Raji (cell line): ENCODE data around the gene FHL5.

ENCODE experiments used
- POLR2A ChIP-seq: IDR thresholded peaks from 2 replicates; pipeline ENCODE4 v1.6.1; 2011; ENCODE audit warnings: low read depth, low read length, control low read depth; ENCODE audit not compliant: insufficient read depth

Gene FHL5

DNA sequence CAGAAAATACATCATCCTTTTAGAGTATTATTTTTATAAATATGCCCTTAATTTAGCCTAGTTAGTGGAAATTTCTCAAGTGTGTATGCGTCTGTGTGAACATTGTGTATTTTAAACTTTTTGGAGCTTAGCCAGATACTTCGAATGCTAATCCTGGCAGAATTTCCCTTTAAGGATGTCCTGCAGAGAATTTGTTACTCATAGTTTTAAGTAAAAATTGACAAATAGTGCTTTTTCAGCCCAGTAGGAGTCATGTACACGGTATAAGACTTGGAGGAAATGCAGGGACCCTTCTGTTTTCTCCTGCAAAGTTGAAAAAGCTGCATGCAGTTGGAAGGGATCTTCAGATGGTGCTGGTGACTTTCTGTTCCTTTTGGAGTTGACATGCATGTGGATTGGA lies at the start of gene FHL5:
Gene FHL5, plus strand, starts transcription at position 243 of the 400 bp plus-strand sequence. CDS start 40,486 bp downstream, outside the sequence.
- TF ChIP-seq POLR2A: no peak

GRCh38 chr6:96520171-96521115 lies 42.5 kb upstream of the FHL5 start:
- no peak for TF ChIP-seq POLR2A

- TF ChIP-seq POLR2A: no peak
These were observed 41.7 kb upstream of the FHL5 start for GRCh38 chr6:96521306-96521643.

DNA sequence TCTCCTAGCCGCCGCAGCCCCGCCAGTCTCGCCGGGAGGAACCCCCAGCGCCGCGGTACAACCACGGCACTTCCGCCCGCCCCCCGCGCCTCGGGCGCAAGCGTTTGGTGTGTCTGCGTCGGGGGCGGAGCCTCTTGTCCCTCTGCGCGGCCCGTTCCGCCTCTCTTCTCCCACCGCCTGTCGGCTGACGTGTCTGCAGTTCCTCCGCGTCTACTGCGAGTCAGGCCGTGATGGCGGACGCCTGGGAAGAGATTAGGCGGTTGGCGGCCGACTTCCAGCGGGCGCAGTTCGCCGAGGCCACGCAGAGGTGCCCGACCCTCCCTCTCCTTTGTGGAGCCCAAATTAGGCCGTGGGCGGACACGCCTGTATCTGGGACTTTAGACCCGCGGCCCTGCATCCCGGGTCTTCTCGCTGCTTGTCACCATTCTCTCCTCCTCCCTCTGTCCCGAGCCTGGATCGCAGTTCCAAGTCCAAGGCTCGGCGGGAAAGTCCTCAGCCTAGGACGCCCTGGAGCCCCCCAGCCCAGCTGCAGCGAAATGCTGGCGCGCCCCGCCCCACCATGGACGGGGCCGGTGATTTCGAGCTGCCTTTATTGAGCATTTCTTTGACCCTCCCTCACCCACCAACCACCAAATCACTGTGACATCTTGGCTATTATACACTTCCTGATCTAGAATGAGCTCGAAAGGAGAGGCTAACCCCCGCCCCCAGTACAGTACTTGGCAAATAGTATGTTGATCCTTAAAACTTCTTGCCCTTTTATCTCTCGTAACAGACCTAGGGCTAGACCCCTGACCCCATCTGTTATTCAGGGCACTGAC lies 41.1 kb upstream of the FHL5 start, which contains the start of gene UFL1:
Gene UFL1, plus strand, starts transcription at position 163 of the 821 bp plus-strand sequence. Its CDS starts 68 bp downstream, at position 231.
- TF ChIP-seq POLR2A: peak; percentile 98

GRCh38 chr6:96522465-96523009 lies 40.4 kb upstream of the FHL5 start:
- no peak for TF ChIP-seq POLR2A

DNA sequence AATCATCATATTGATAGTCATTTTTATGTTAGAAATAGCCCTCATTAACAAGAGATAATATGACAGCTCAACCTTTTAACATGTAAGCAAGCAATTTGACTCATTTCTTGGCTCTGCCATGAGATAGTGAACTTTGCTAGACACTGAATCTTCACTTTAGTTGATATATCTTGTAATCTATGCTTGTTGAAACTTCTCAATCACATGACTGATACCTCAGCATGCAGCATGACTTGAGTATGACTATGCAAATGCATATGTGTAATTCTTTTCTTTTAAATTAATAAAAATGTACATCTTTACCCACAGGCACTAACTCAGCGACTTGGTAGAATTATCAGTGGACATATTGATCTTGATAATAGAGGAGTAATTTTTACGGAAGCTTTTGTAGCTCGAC lies 34.7 kb upstream of the FHL5 start:
- no peak for TF ChIP-seq POLR2A

DNA sequence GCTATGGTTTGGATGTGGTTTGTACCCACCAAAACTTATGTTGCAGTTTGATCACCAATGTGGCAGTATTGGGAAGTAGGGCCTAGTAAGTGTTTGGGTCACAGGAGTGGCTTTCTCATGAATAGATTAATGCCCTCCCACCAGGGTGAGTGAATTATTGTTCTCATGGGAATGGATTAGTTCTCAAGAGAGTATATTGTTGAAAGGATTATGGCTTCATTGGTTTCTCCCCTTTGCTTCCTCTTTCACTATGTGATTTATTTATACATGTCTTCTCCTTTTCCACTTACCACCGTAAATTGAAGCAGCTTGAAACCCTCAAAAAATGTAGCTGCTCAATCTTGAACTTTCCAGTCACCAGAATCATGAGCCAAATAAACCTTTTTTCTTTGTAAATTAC lies 30.5 kb upstream of the FHL5 start:
- no peak for TF ChIP-seq POLR2A

DNA sequence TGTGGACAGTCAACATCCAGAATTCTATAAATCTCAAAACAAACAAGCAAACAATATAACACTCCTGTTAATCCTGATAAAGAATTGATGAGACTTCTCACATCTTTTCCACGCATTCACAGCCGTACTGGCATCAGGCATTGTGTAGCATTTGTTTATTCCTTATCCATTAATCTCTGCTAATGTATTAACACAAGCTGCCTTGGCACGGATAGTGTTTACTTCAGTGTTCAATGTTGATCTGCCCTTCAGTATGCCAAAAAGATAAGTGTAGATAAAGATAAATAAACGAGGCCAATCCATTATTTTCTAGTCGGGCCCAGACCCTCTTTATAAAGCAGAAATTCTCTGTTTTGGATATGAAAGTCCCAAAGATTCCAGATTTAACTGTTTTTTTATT lies 25.2 kb upstream of the FHL5 start:
- no peak for TF ChIP-seq POLR2A

- TF ChIP-seq POLR2A: no peak
These were observed 20.2 kb upstream of the FHL5 start for GRCh38 chr6:96542702-96543101.

- TF ChIP-seq POLR2A: no peak
These were observed 17.0 kb upstream of the FHL5 start for GRCh38 chr6:96545882-96546281.

- no peak for TF ChIP-seq POLR2A
These were observed 15.3 kb upstream of the FHL5 start for GRCh38 chr6:96547654-96548053.

- TF ChIP-seq POLR2A: no peak
These were observed 8.4 kb upstream of the FHL5 start for GRCh38 chr6:96554558-96554957.

GRCh38 chr6:96563853-96564252 lies 925 bp downstream of the FHL5 start:
- no peak for TF ChIP-seq POLR2A

- no peak for TF ChIP-seq POLR2A
These were observed 7.1 kb downstream of the FHL5 start for GRCh38 chr6:96570053-96570452.

GRCh38 chr6:96571551-96571950 lies 8.6 kb downstream of the FHL5 start:
- TF ChIP-seq POLR2A: no peak
